Hepatocyte (in vitro differentiated cells): ENCODE data around the gene SUMO4. TPM values are rescaled to one million over a fixed set of nuclear protein-coding genes. Genes with fewer than 3 reads are reported as not detected.

Source experiments
- DNase-seq: peaks from one replicate; pipeline ENCODE4 v3.0.0-alpha.2; 2016; ENCODE audit warnings: low spot score
- H2AFZ ChIP-seq: fragments of 200-600 bp; sonication (generic); 2 replicates; pipeline ENCODE4 v1.6.0; 2016; ENCODE audit warnings: antibody characterized with exemption, mild to moderate bottlenecking
- H3K27ac ChIP-seq: fragments of 200-600 bp; sonication (generic); 2 replicates; pipeline ENCODE4 v1.5.1; 2016; ENCODE audit warnings: mild to moderate bottlenecking
- H3K27me3 ChIP-seq: fragments of 200-600 bp; sonication (generic); 2 replicates; pipeline ENCODE4 v1.6.1; 2016
- H3K36me3 ChIP-seq: fragments of 200-600 bp; sonication (generic); replicated peaks from 2 replicates; pipeline ENCODE4 v1.5.1; 2016; ENCODE audit warnings: low read depth; ENCODE audit not compliant: insufficient read depth
- H3K4me1 ChIP-seq: fragments of 200-600 bp; sonication (generic); 2 replicates; pipeline ENCODE4 v1.5.1; 2016; ENCODE audit warnings: mild to moderate bottlenecking, moderate library complexity; ENCODE audit not compliant: insufficient read depth
- H3K4me2 ChIP-seq: fragments of 200-600 bp; sonication (generic); 2 replicates; pipeline ENCODE4 v1.6.0; 2016
- H3K4me3 ChIP-seq: fragments of 200-600 bp; sonication (generic); 2 replicates; pipeline ENCODE4 v1.5.1; 2016; ENCODE audit warnings: mild to moderate bottlenecking
- H3K79me2 ChIP-seq: fragments of 200-600 bp; sonication (generic); 2 replicates; pipeline ENCODE4 v1.6.0; 2017; ENCODE audit warnings: mild to moderate bottlenecking
- H3K9me2 ChIP-seq: fragments of 200-600 bp; sonication (generic); replicated peaks from 2 replicates; pipeline ENCODE4 v1.6.0; 2017; ENCODE audit warnings: mild to moderate bottlenecking; ENCODE audit not compliant: insufficient read depth
- H3K9me3 ChIP-seq: fragments of 200-600 bp; sonication (generic); 2 replicates; pipeline ENCODE4 v1.5.1; 2016; ENCODE audit warnings: low read depth, mild to moderate bottlenecking
- H4K20me1 ChIP-seq: fragments of 200-600 bp; sonication (generic); 2 replicates; pipeline ENCODE4 v1.6.0; 2016; ENCODE audit warnings: mild to moderate bottlenecking; ENCODE audit not compliant: insufficient read depth, poor library complexity, severe bottlenecking
- EZH2 ChIP-seq: fragments of 200-600 bp; sonication (generic); IDR thresholded peaks from 2 replicates; pipeline ENCODE4 v1.6.1; 2016; ENCODE audit warnings: antibody characterized with exemption, mild to moderate bottlenecking, borderline replicate concordance
- EZH2phosphoT487 ChIP-seq: fragments of 200-600 bp; sonication (generic); IDR thresholded peaks from one replicate; pipeline ENCODE4 v1.6.1; 2018; ENCODE audit warnings: antibody characterized with exemption, mild to moderate bottlenecking, low read depth, moderate library complexity; ENCODE audit not compliant: unreplicated experiment, severe bottlenecking
- WGBS: methylation state at CpG from one replicate; pipeline ENCODE4 v1.1.6; 2016; ENCODE audit warnings: low lambda C conversion rate; ENCODE audit errors: missing lambda C conversion rate; 5-methylcytosine and 5-hydroxymethylcytosine counted together
- polyA plus RNA-seq: library from polyadenylated mRNA; unstranded; fragments of >200 nt; fragmentation: Nextera tagmentation; extraction: Ambion mirVana; gene quantifications from 2 replicates; pipeline ENCODE4 v1.2.1, GENCODE V29; 2016
- total RNA-seq: library from RNA; depleted of rRNA; stranded (reverse); fragments of >200 nt; gene quantifications from 2 replicates; pipeline ENCODE4 v1.2.3, GENCODE V29; 2014
- TF ChIP-seq, protein P1 (sequence below): fragments of 200-600 bp; sonication (generic); IDR thresholded peaks from 2 replicates; pipeline ENCODE4 v1.5.1; 2016; ENCODE audit warnings: antibody characterized with exemption, mild to moderate bottlenecking; ENCODE audit not compliant: poor library complexity

The SUMO4 gene
- total and polyA plus RNA-seq, 2 experiments from 2014 or later: 0.36 to 2.6 TPM

GRCh38 chr6:149383371-149383770 lies 16.7 kb upstream of the SUMO4 start:
- H3K27me3 ChIP-seq: no peaks in the 10 kb centered on the region
- peaks cover 58% of the 10 kb centered on the region for H3K79me2 ChIP-seq
- H4K20me1 ChIP-seq: no peaks in the 10 kb centered on the region
- no peak overlapping the region for H3K4me2 ChIP-seq
- no peak overlapping the region for H3K4me3 ChIP-seq
- H3K9me2 ChIP-seq: no peaks in the 10 kb centered on the region
- TF ChIP-seq EZH2: no peak
- TF ChIP-seq, protein P1, sequence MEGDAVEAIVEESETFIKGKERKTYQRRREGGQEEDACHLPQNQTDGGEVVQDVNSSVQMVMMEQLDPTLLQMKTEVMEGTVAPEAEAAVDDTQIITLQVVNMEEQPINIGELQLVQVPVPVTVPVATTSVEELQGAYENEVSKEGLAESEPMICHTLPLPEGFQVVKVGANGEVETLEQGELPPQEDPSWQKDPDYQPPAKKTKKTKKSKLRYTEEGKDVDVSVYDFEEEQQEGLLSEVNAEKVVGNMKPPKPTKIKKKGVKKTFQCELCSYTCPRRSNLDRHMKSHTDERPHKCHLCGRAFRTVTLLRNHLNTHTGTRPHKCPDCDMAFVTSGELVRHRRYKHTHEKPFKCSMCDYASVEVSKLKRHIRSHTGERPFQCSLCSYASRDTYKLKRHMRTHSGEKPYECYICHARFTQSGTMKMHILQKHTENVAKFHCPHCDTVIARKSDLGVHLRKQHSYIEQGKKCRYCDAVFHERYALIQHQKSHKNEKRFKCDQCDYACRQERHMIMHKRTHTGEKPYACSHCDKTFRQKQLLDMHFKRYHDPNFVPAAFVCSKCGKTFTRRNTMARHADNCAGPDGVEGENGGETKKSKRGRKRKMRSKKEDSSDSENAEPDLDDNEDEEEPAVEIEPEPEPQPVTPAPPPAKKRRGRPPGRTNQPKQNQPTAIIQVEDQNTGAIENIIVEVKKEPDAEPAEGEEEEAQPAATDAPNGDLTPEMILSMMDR: no peak
- TF ChIP-seq EZH2phosphoT487: no peak
- H3K4me1 ChIP-seq: peaks cover 12% of the 10 kb centered on the region
- H3K36me3 ChIP-seq: no peaks in the 10 kb centered on the region
- no peak overlapping the region for H2AFZ ChIP-seq
- DNase-seq: no peak
- WGBS: 91% methylated on average over 4 of the region's 4 CpGs
- H3K27ac ChIP-seq: no peak overlapping the region
- no peaks in the 10 kb centered on the region for H3K9me3 ChIP-seq

DNA sequence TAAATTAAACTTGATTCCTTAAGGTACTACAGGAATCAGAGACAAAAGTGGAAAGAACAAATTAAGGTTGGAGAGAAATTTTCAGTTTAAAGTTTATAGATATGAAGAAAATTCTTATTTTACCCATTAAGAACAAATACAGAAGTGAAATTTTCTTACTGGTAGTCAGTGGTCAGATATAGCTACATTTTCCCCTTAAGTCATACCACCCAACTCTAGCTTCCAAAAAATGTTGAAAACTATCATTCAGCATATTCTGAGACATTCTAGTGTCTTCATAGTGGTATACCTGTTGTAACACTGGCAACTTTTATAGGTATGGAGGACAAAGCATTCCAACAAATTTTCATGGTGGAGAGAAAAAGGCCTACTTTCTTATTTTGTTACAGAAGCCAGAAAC lies 15.6 kb upstream of the SUMO4 start:
- no peak for TF ChIP-seq EZH2
- no peak for TF ChIP-seq EZH2phosphoT487
- TF ChIP-seq, protein P1: no peak
- H3K4me2 ChIP-seq: no peak overlapping the region
- no peaks in the 10 kb centered on the region for H4K20me1 ChIP-seq
- DNase-seq: no peak
- H3K9me2 ChIP-seq: no peaks in the 10 kb centered on the region
- peaks cover 12% of the 10 kb centered on the region for H3K4me1 ChIP-seq
- peaks cover 50% of the 10 kb centered on the region for H3K79me2 ChIP-seq
- H3K4me3 ChIP-seq: no peak overlapping the region
- no peak overlapping the region for H3K27ac ChIP-seq
- no peaks in the 10 kb centered on the region for H3K9me3 ChIP-seq
- no peaks in the 10 kb centered on the region for H3K27me3 ChIP-seq
- no peak overlapping the region for H2AFZ ChIP-seq
- H3K36me3 ChIP-seq: no peaks in the 10 kb centered on the region

DNA sequence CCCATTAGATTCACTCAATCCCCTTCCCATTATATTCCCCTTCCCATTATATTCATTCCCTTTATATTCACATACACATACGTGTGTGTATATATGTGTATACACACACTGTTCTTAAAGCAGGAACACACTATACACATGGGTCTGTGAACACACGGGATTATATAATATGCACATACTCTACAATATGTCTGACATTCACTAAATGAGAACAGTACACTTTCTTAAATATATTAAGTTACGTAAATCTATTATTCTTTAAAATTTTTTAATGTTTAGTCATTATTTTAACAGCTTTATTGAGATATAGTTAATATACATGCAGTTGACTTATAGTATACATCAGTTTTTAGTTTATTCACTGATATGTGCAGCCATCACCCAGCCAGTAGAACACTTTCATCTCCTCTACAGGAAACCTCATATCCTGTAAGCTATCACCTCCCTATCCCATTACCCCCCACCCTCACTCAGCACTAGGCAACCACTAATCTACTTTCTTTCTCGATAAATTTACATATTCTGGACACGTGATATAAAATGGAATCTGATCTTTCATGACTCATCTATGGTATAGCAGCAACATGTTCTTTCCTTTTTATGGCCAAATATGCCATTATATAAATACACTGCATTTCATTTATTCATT lies 13.9 kb upstream of the SUMO4 start:
- no peaks in the 10 kb centered on the region for H3K36me3 ChIP-seq
- H3K4me2 ChIP-seq: no peak overlapping the region
- TF ChIP-seq, protein P1: no peak
- TF ChIP-seq EZH2phosphoT487 (no peak), EZH2 (no peak)
- DNase-seq: no peak
- no peaks in the 10 kb centered on the region for H3K9me3 ChIP-seq
- H2AFZ ChIP-seq: no peak overlapping the region
- WGBS: 97% methylated on average over 5 of the region's 5 CpGs
- H3K27ac ChIP-seq: no peak overlapping the region
- H3K79me2 ChIP-seq: peaks cover 49% of the 10 kb centered on the region
- H3K9me2 ChIP-seq: no peaks in the 10 kb centered on the region
- H4K20me1 ChIP-seq: no peaks in the 10 kb centered on the region
- no peak overlapping the region for H3K4me3 ChIP-seq
- peaks cover 12% of the 10 kb centered on the region for H3K4me1 ChIP-seq
- H3K27me3 ChIP-seq: no peaks in the 10 kb centered on the region
